Endothelial cell of umbilical vein (primary cell): ENCODE measurements around the gene OLA1.

Source experiments
- EZH2 ChIP-seq: IDR thresholded peaks from 2 replicates; pipeline ENCODE4 v1.6.1; 2012; ENCODE audit warnings: borderline replicate concordance, low read depth, mild to moderate bottlenecking, moderate library complexity, low read length, inconsistent platforms; ENCODE audit not compliant: severe bottlenecking
- FOS ChIP-seq: IDR thresholded peaks from 2 replicates; pipeline ENCODE4 v1.6.1; 2011; ENCODE audit warnings: mild to moderate bottlenecking, low read length, moderate library complexity, borderline replicate concordance; ENCODE audit not compliant: insufficient read depth
- MYC ChIP-seq: IDR thresholded peaks from one replicate; pipeline ENCODE4 v1.6.1; 2011; ENCODE audit warnings: mild to moderate bottlenecking, low read depth, low read length
- POLR2A ChIP-seq: IDR thresholded peaks from 2 replicates; pipeline ENCODE4 v1.6.1; 2012; ENCODE audit warnings: low read depth, mild to moderate bottlenecking, control low read depth, low read length
- POLR2AphosphoS5 ChIP-seq: IDR thresholded peaks from 2 replicates; pipeline ENCODE4 v1.6.1; 2012; ENCODE audit warnings: low read depth, mild to moderate bottlenecking, control low read depth, low read length, moderate library complexity; ENCODE audit not compliant: insufficient read depth
- TF ChIP-seq, protein P1 (sequence below), 2 donors: IDR thresholded peaks; 1 replicate in 1 of 2; 2 replicates in 1 of 2; pipeline ENCODE4 v1.5.1; 2011; ENCODE audit warnings: low read length in 2 of 2, mild to moderate bottlenecking in 2 of 2, moderate library complexity in 2 of 2, control low read depth in 1 of 2, inconsistent platforms in 1 of 2, low read depth in 1 of 2; ENCODE audit not compliant: insufficient read depth in 1 of 2; ENCODE audit errors: extremely low read depth in 1 of 2

DNA sequence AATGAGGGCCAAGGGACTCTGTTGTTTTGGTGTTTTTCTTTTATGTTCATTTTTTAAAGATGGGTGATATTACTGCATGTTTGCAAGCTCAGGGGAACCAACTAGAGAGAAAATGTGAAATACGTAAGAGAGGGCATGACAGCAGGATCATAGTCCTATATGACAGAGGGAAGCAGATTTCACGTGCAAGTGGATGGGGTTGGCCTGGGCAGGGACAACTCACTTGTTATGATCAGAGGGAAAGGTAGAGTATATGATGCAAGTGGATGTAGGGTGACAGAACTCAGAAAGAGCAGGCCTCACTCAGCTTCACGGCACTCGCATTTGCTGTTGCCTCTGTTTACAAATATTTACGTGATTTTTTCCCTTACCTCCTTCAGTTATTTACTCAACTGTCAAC lies 67.0 kb downstream of the OLA1 start:
- TF ChIP-seq POLR2AphosphoS5 (no peak), EZH2 (no peak), MYC (no peak), POLR2A (no peak), FOS (no peak)
- TF ChIP-seq, protein P1, sequence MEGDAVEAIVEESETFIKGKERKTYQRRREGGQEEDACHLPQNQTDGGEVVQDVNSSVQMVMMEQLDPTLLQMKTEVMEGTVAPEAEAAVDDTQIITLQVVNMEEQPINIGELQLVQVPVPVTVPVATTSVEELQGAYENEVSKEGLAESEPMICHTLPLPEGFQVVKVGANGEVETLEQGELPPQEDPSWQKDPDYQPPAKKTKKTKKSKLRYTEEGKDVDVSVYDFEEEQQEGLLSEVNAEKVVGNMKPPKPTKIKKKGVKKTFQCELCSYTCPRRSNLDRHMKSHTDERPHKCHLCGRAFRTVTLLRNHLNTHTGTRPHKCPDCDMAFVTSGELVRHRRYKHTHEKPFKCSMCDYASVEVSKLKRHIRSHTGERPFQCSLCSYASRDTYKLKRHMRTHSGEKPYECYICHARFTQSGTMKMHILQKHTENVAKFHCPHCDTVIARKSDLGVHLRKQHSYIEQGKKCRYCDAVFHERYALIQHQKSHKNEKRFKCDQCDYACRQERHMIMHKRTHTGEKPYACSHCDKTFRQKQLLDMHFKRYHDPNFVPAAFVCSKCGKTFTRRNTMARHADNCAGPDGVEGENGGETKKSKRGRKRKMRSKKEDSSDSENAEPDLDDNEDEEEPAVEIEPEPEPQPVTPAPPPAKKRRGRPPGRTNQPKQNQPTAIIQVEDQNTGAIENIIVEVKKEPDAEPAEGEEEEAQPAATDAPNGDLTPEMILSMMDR (IDR thresholded peaks at IDR 0.05; ENCODE audit: extremely low read depth in 1 of 2, insufficient read depth in 1 of 2, low read depth in 1 of 2, low read length in 2 of 2): no peak
